Measurements from ENCODE around the gene SPATS2.
A peak's percentile ranks its signal among the peaks of the same experiment; 100 is the strongest.

The SPATS2 gene

DNA sequence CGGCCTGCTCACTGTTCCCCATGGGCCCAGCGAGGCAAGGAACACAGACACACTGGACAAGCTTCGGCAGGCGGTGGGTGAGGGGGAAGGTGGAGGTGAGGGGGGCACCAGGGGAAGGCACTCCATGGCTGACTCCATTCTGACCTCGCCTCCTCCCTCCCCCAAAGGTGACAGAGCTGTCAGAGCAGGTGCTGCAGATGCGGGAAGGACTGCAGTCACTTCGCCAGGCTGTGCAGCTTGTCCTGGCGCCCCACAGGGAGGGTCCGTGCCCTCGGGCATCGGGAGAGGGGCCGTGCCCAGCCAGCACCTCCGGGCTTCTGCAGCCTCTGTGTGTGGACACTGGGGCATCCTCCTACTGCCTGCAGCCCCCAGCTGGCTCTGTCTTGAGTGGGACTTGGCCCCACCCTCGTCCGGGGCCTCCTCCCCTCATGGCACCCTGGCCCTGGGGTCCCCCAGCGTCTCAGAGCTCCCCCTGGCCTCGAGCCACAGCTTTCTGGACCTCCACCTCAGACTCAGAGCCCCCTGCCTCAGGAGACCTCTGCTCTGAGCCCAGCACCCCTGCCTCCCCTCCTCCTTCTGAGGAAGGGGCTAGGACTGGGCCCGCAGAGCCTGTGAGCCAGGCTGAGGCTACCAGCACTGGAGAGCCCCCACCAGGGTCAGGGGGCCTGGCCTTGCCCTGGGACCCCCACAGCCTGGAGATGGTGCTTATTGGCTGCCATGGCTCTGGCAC, 190.1 kb downstream of the SPATS2 start:
- TF ChIP-seq SUZ12 (IDR thresholded peaks at IDR 0.05; ENCODE audit: extremely low read depth, insufficient read depth, insufficient read length) (no peak), YY1 (IDR thresholded peaks at IDR 0.05; ENCODE audit: insufficient read depth, insufficient read length) (no peak), ZNF274 (IDR thresholded peaks at IDR 0.05; ENCODE audit: low read depth, low read length) (no peak)
- H3K4me1 ChIP-seq (ENCODE audit: insufficient read depth, insufficient read length): no peaks in the 10 kb centered on the region
- H3K27me3 ChIP-seq (ENCODE audit: insufficient read depth, insufficient read length): no peaks in the 10 kb centered on the region
- no peak overlapping the region for H3K4me3 ChIP-seq (ENCODE audit: insufficient read length, low read depth)
- no peak overlapping the region for H3K9ac ChIP-seq (ENCODE audit: insufficient read length, low read depth)
- no peak for DNase-seq (ENCODE audit: low read depth, low spot score)
- peaks cover 70% of the 10 kb centered on the region for H3K36me3 ChIP-seq (ENCODE audit: insufficient read depth, insufficient read length, low read length)
- no peaks in the 10 kb centered on the region for H3K9me3 ChIP-seq (ENCODE audit: insufficient read depth, low read length)

DNA sequence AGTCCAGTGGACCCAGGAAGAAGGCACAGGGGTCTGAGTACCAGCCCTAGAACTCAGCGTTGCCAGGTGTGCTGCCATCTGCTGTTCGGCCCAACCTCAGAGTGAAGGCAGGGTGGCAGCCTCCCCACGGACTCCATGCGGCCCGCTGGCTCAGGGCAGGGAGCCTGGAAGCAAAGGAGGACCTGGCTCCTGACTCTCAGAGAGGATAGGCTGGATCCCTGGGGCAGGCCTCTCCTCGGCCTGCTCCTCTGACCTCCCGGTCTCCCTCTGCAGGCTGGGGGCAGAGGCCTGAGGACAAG, 190.6 kb downstream of the SPATS2 start:
- Histone ChIP-seq H3K36me3 (ENCODE audit: insufficient read depth, insufficient read length, low read length) (peaks cover 75% of the 10 kb centered on the region), H3K4me3 (ENCODE audit: insufficient read length, low read depth) (no peak overlapping the region), H3K9ac (ENCODE audit: insufficient read length, low read depth) (no peak overlapping the region), H3K4me1 (ENCODE audit: insufficient read depth, insufficient read length) (no peaks in the 10 kb centered on the region), H3K9me3 (ENCODE audit: insufficient read depth, low read length) (no peaks in the 10 kb centered on the region), H3K27me3 (ENCODE audit: insufficient read depth, insufficient read length) (no peaks in the 10 kb centered on the region)
- TF ChIP-seq SUZ12 (IDR thresholded peaks at IDR 0.05; ENCODE audit: extremely low read depth, insufficient read depth, insufficient read length) (no peak), ZNF274 (IDR thresholded peaks at IDR 0.05; ENCODE audit: low read depth, low read length) (no peak), YY1 (IDR thresholded peaks at IDR 0.05; ENCODE audit: insufficient read depth, insufficient read length) (no peak)
- no peak for DNase-seq (ENCODE audit: low read depth, low spot score)

DNA sequence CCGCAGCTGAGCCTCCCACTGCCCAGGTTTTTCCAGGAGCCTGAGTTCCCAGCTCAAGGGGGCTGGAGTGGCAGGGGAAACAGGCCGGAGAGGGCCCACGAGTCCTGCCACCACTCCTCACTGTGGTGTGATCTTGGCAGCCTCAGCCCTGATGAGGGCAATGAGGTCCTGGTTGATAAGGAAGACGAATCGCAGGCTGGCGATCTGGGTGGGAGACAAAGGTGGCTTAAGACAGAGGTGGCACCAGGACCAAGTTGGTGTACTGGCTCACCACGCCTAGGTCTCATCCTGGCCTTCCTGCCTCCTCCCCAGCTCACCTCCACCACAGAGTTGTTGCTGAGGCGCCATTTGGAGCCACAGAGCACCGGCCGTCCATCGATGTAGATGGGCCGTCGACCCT, 191.3 kb downstream of the SPATS2 start:
- no peak for TF ChIP-seq ZNF274 (IDR thresholded peaks at IDR 0.05; ENCODE audit: low read depth, low read length)
- Histone ChIP-seq H3K4me1 (ENCODE audit: insufficient read depth, insufficient read length) (no peaks in the 10 kb centered on the region), H3K36me3 (ENCODE audit: insufficient read depth, insufficient read length, low read length) (peaks cover 82% of the 10 kb centered on the region)

DNA sequence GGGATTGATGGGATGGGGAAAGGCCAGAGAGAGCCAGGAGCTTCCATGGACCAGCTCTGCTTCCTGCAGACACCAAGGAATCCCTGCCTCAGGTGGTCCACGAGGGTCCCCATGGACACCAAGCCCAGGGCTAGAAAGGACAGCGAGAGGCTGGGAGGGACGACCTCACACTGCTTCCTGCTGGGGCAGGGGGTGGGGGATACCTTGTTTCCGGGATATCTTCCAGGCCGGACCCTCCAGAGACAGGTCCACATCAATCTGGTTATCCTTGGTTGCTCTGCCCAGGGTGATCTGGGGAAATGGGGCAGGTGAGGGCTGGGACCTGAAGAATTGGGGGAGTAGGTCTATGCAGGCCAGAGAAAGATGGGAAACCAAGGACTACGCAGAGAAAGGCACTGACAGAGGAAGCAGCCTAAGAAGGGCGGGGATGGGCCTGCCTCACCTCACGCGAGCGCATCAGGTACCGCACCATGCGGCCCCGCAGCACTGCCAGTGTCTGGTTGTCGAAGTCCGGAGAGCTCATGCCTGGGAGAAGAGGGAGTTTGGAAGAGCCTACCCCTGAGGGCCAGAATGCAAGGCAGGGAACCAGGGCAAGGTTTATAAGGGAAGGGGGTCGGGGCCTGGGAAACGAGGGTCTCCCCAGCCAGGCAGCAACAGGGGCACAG, 191.9 kb downstream of the SPATS2 start:
- TF ChIP-seq ZNF274 (IDR thresholded peaks at IDR 0.05; ENCODE audit: low read depth, low read length) (no peak), SUZ12 (IDR thresholded peaks at IDR 0.05; ENCODE audit: extremely low read depth, insufficient read depth, insufficient read length) (no peak), YY1 (IDR thresholded peaks at IDR 0.05; ENCODE audit: insufficient read depth, insufficient read length) (no peak)
- Histone ChIP-seq H3K4me3 (ENCODE audit: insufficient read length, low read depth) (no peak overlapping the region), H3K9me3 (ENCODE audit: insufficient read depth, low read length) (no peaks in the 10 kb centered on the region), H3K27me3 (ENCODE audit: insufficient read depth, insufficient read length) (no peaks in the 10 kb centered on the region), H3K4me1 (ENCODE audit: insufficient read depth, insufficient read length) (no peaks in the 10 kb centered on the region), H3K9ac (ENCODE audit: insufficient read length, low read depth) (no peak overlapping the region), H3K36me3 (ENCODE audit: insufficient read depth, insufficient read length, low read length) (peaks cover 88% of the 10 kb centered on the region)
- DNase-seq (ENCODE audit: low read depth, low spot score): no peak

More for the DNA sequence above, 191.3 kb downstream of the SPATS2 start:
- H3K27me3 ChIP-seq (ENCODE audit: insufficient read depth, insufficient read length): no peaks in the 10 kb centered on the region
- H3K4me3 ChIP-seq (ENCODE audit: insufficient read length, low read depth): no peak overlapping the region
- no peak overlapping the region for H3K9ac ChIP-seq (ENCODE audit: insufficient read length, low read depth)
- H3K9me3 ChIP-seq (ENCODE audit: insufficient read depth, low read length): no peaks in the 10 kb centered on the region
- DNase-seq (ENCODE audit: low read depth, low spot score): no peak

DNA sequence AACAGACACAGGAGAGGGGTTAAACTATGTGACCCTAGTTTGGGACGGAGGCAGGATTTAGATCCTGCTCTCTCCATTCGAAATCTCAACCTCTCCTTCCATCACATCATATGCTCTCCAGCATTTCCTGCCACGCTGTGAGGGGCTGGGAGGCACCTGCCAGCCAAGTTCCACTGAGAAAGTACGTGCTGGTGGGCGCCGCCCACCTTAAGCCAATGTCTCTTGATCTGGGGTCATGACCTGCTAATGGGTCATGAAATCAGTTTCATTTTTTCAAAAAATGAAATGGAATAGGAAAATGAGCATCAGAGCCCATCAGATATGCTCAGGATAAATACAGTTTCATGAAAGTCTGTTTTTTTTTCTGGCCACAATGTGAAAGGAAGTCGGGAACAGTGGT, 193.4 kb downstream of the SPATS2 start:
- peaks cover 99% of the 10 kb centered on the region for H3K36me3 ChIP-seq (ENCODE audit: insufficient read depth, insufficient read length, low read length)
- no peaks in the 10 kb centered on the region for H3K4me1 ChIP-seq (ENCODE audit: insufficient read depth, insufficient read length)
- H3K9ac ChIP-seq (ENCODE audit: insufficient read length, low read depth): no peak overlapping the region
- H3K27me3 ChIP-seq (ENCODE audit: insufficient read depth, insufficient read length): no peaks in the 10 kb centered on the region
- TF ChIP-seq ZNF274 (IDR thresholded peaks at IDR 0.05; ENCODE audit: low read depth, low read length) (no peak), SUZ12 (IDR thresholded peaks at IDR 0.05; ENCODE audit: extremely low read depth, insufficient read depth, insufficient read length) (no peak), YY1 (IDR thresholded peaks at IDR 0.05; ENCODE audit: insufficient read depth, insufficient read length) (no peak)
- H3K4me3 ChIP-seq (ENCODE audit: insufficient read length, low read depth): no peak overlapping the region
- H3K9me3 ChIP-seq (ENCODE audit: insufficient read depth, low read length): no peaks in the 10 kb centered on the region
- DNase-seq (ENCODE audit: low read depth, low spot score): no peak

DNA sequence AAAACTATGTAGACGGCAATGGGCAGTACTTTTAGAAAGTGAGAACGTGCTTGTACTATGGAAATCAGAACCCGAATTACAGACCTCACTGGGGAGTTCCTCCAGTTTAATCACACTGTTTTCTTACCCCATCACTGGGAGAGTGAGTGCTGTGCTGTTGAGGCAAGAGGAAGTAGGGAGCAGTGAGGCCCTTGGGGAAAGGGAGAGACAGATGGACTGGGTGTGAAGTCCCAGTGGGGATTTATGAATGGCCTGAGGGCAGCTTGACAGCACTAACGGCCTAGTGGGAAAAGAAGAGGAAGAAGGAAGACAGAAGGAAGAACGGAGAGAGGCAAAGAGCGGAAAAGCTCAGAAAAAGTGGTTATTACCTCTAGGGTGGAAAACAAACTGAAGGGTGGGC, 195.0 kb downstream of the SPATS2 start:
- no peak for TF ChIP-seq ZNF274 (IDR thresholded peaks at IDR 0.05; ENCODE audit: low read depth, low read length)
- H3K9ac ChIP-seq (ENCODE audit: insufficient read length, low read depth): no peak overlapping the region
- peaks cover 96% of the 10 kb centered on the region for H3K36me3 ChIP-seq (ENCODE audit: insufficient read depth, insufficient read length, low read length)
- no peak for DNase-seq (ENCODE audit: low read depth, low spot score)
- no peak overlapping the region for H3K4me3 ChIP-seq (ENCODE audit: insufficient read length, low read depth)
- H3K27me3 ChIP-seq (ENCODE audit: insufficient read depth, insufficient read length): no peaks in the 10 kb centered on the region
- peaks cover 6% of the 10 kb centered on the region for H3K4me1 ChIP-seq (ENCODE audit: insufficient read depth, insufficient read length)
- H3K9me3 ChIP-seq (ENCODE audit: insufficient read depth, low read length): no peaks in the 10 kb centered on the region

DNA sequence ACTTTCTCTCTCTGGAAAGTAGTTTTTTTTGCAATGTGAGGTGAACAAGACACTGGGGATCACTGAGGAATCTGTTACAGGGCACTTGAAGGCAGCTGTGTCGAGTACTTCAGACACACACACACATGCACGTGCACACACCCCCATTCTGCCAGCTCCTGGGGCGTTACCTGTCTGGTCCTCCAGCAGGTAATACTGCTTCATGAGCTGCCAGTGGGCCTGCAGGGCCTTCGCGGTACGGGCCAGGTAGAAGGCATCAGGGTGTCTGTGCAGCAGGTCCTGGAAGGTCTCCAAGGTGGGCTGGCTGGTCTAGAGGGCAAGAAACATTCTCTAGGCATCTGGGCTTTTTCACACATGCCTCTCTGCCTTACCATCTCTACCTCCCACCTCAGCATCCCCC, 195.6 kb downstream of the SPATS2 start:
- peaks cover 6% of the 10 kb centered on the region for H3K4me1 ChIP-seq (ENCODE audit: insufficient read depth, insufficient read length)
- peak overlapping the region; percentile 12 for H3K9ac ChIP-seq (ENCODE audit: insufficient read length, low read depth)
- TF ChIP-seq YY1 (IDR thresholded peaks at IDR 0.05; ENCODE audit: insufficient read depth, insufficient read length): no peak
- H3K36me3 ChIP-seq (ENCODE audit: insufficient read depth, insufficient read length, low read length): peaks cover 90% of the 10 kb centered on the region
- H3K27me3 ChIP-seq (ENCODE audit: insufficient read depth, insufficient read length): no peaks in the 10 kb centered on the region
- no peak overlapping the region for H3K4me3 ChIP-seq (ENCODE audit: insufficient read length, low read depth)
- H3K9me3 ChIP-seq (ENCODE audit: insufficient read depth, low read length): no peaks in the 10 kb centered on the region
- DNase-seq (ENCODE audit: low read depth, low spot score): no peak
